Activated B cell treated with CpG ODN at 0.5 μM for 24 hours (primary cell): ENCODE results near the gene VEPH1. TPM values are rescaled to one million over a fixed set of nuclear protein-coding genes. Genes with fewer than 3 reads are reported as not detected.

Experiments
- ATAC-seq: fragments of 200-7000 bp; cut with Tn5 transposase; one replicate; pipeline ENCODE4 v1.10.0; 2021; ENCODE audit warnings: low read depth, mild to moderate bottlenecking, moderate library complexity
- CTCF ChIA-PET: fragments of 350-600 bp; sonication (Branson Sonifier 250); formaldehyde crosslinking; loops from one replicate; lab custom pipeline; 2021; ENCODE audit warnings: antibody characterized with exemption; lab: Charles Lee
- POLR2A ChIA-PET: fragments of 350-600 bp; sonication (Branson Sonifier 250); formaldehyde crosslinking; loops from one replicate; lab custom pipeline; 2021; ENCODE audit warnings: antibody characterized with exemption; lab: Charles Lee
- DNase-seq: peaks from one replicate; pipeline ENCODE4 v3.0.0; 2022
- H3K27ac Mint-ChIP-seq: one replicate; pipeline ENCODE4 v1.8.0; 2020; ENCODE audit warnings: mixed read lengths
- H3K27me3 Mint-ChIP-seq: one replicate; pipeline ENCODE4 v1.8.0; 2021; ENCODE audit warnings: mixed read lengths
- H3K36me3 Mint-ChIP-seq: one replicate; pipeline ENCODE4 v1.8.0; 2021; ENCODE audit warnings: low read depth, mixed read lengths
- H3K4me1 Mint-ChIP-seq: one replicate; pipeline ENCODE4 v1.8.0; 2021; ENCODE audit warnings: mixed read lengths
- H3K4me3 Mint-ChIP-seq: one replicate; pipeline ENCODE4 v1.8.0; 2020; ENCODE audit warnings: mild to moderate bottlenecking, mixed read lengths
- H3K9me3 Mint-ChIP-seq: one replicate; pipeline ENCODE4 v1.8.0; 2020; ENCODE audit warnings: mixed read lengths
- CTCF ChIP-seq: fragments of 200-600 bp; IDR thresholded peaks from one replicate; pipeline ENCODE4 v1.8.0; 2022; ENCODE audit warnings: antibody characterized with exemption, mild to moderate bottlenecking
- intact Hi-C: fragments of 100-400 bp; cut with micrococcal nuclease; formaldehyde crosslinking; loops from one replicate; pipeline ENCODE4 v1.15.1; 2024
- total RNA-seq: library from RNA; stranded (reverse); gene quantifications from 2 replicates; pipeline ENCODE4 v1.2.3, GENCODE V29; 2022

The VEPH1 gene
- total RNA-seq, 1 donor from 2014 or later: not detected

GRCh38 chr3:157305392-157305791, 197.8 kb downstream of the VEPH1 start:
- ATAC-seq: no peak

GRCh38 chr3:157301755-157302154, 201.5 kb downstream of the VEPH1 start:
- Mint-ChIP-seq H3K4me1 (no peaks in the 10 kb centered on the region), H3K4me3 (no peak overlapping the region), H3K9me3 (no peaks in the 10 kb centered on the region), H3K36me3 (no peaks in the 10 kb centered on the region), H3K27me3 (no peaks in the 10 kb centered on the region), H3K27ac (no peak overlapping the region)
- ATAC-seq (no peak), DNase-seq (no peak)
- ChIA-PET POLR2A (no interaction called here), CTCF (no interaction called here)
- intact Hi-C loops: no loop called here
- TF ChIP-seq CTCF: no peak

More at GRCh38 chr3:157305392-157305791, 197.8 kb downstream of the VEPH1 start:
- DNase-seq: no peak
- intact Hi-C loops: no loop called here
- Mint-ChIP-seq H3K27ac (no peak overlapping the region), H3K4me3 (no peak overlapping the region), H3K36me3 (no peaks in the 10 kb centered on the region), H3K4me1 (no peaks in the 10 kb centered on the region), H3K9me3 (no peaks in the 10 kb centered on the region), H3K27me3 (no peaks in the 10 kb centered on the region)
- CTCF ChIA-PET: no interaction called here
- POLR2A ChIA-PET: no interaction called here
- no peak for TF ChIP-seq CTCF

- CTCF ChIA-PET: no interaction called here
- POLR2A ChIA-PET: no interaction called here
- TF ChIP-seq CTCF: no peak
These were observed 202.1 kb downstream of the VEPH1 start for GRCh38 chr3:157300981-157301663.

GRCh38 chr3:157300094-157300493, 203.1 kb downstream of the VEPH1 start:
- no peak overlapping the region for H3K27ac Mint-ChIP-seq

More at GRCh38 chr3:157300981-157301663, 202.1 kb downstream of the VEPH1 start:
- no peaks in the 10 kb centered on the region for H3K36me3 Mint-ChIP-seq
- H3K4me3 Mint-ChIP-seq: no peak overlapping the region
- no peaks in the 10 kb centered on the region for H3K4me1 Mint-ChIP-seq
- no peaks in the 10 kb centered on the region for H3K9me3 Mint-ChIP-seq
- ATAC-seq (no peak), DNase-seq (no peak)
- no peaks in the 10 kb centered on the region for H3K27me3 Mint-ChIP-seq
- intact Hi-C loops: no loop called here
- no peak overlapping the region for H3K27ac Mint-ChIP-seq

More at GRCh38 chr3:157300094-157300493, 203.1 kb downstream of the VEPH1 start:
- CTCF ChIA-PET: no interaction called here
- DNase-seq: no peak
- intact Hi-C loops: no loop called here
- no peak for ATAC-seq
- H3K4me3 Mint-ChIP-seq: no peak overlapping the region
- TF ChIP-seq CTCF: no peak
- no peaks in the 10 kb centered on the region for H3K4me1 Mint-ChIP-seq
- H3K9me3 Mint-ChIP-seq: no peaks in the 10 kb centered on the region
- no peaks in the 10 kb centered on the region for H3K27me3 Mint-ChIP-seq
- H3K36me3 Mint-ChIP-seq: no peaks in the 10 kb centered on the region
- POLR2A ChIA-PET: no interaction called here
